Fibroblast of pulmonary artery (primary cell): ENCODE data around the gene CIC.

Experiments
- DNase-seq: peaks from one replicate; pipeline ENCODE4 v3.0.0-alpha.2; 2010; ENCODE audit warnings: low read depth
- H3K4me3 ChIP-seq: replicated peaks from 2 replicates; pipeline ENCODE4 v1.5.1; 2011; ENCODE audit warnings: low read depth, mild to moderate bottlenecking, control low read depth, low read length, moderate library complexity
- CTCF ChIP-seq: IDR thresholded peaks from 2 replicates; pipeline ENCODE4 v1.5.1; 2011; ENCODE audit warnings: mild to moderate bottlenecking, control low read depth, low read length, inconsistent platforms; ENCODE audit errors: missing control alignments

The CIC gene

GRCh38 chr19:42276821-42277220, 7.8 kb downstream of the CIC start:
- H3K4me3 ChIP-seq = no peak overlapping the region
- no peak for DNase-seq
- no peak for TF ChIP-seq CTCF

GRCh38 chr19:42277821-42278451, 8.9 kb downstream of the CIC start:
- H3K4me3 ChIP-seq = no peak overlapping the region
- TF ChIP-seq CTCF = no peak
- DNase-seq = peak; percentile 52

- TF ChIP-seq CTCF = no peak
- H3K4me3 ChIP-seq = no peak overlapping the region
These were observed 9.6 kb downstream of the CIC start for GRCh38 chr19:42278452-42279154.

GRCh38 chr19:42279155-42279901, 10.3 kb downstream of the CIC start:
- peak overlapping the region; percentile 69 for H3K4me3 ChIP-seq
- TF ChIP-seq CTCF = no peak
- no peak for DNase-seq

More at GRCh38 chr19:42278452-42279154, 9.6 kb downstream of the CIC start:
- DNase-seq = no peak

GRCh38 chr19:42279902-42280814, 11.1 kb downstream of the CIC start:
- DNase-seq = peak; percentile 93
- peak; percentile 61 for TF ChIP-seq CTCF
- H3K4me3 ChIP-seq = peak overlapping the region; percentile 69

- no peak for DNase-seq
- H3K4me3 ChIP-seq = peak overlapping the region; percentile 69
- TF ChIP-seq CTCF = no peak
These were observed 11.7 kb downstream of the CIC start for GRCh38 chr19:42280815-42281145.
